SHP77 (cell line): ENCODE data around the gene SULT1A1.
"Not testable (repeated sequence)": the region's sequence is repeated elsewhere in the genome, so short reads cannot be mapped to it uniquely, and the experiment has no call there.

Experiments used
- DNase-seq, 2 experiments: peaks; one replicate each; lab custom pipeline; 2025; lab: John Stamatoyannopoulos, UW

Gene SULT1A1

GRCh38 chr16:28608867-28609596 lies 812 bp downstream of the SULT1A1 start:
- DNase-seq, result not testable (repeated sequence)

DNA sequence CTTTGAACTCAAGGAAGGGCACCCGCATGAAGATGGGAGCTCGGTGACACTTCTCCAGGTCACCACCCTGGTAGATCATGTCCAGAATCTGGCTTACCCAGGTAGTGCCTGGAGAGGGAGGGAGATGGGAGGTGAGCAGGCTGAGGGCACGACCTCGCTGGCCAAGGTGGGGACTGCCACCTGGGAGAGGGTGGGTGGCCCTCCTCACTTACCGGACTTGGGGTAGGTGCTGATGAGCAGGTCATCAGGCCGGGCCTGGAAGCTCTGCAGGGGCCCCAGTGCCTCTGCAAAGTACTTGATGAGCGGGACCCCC lies 1.4 kb downstream of the SULT1A1 start:
- not testable (repeated sequence) for DNase-seq

GRCh38 chr16:28607681-28608495 lies 2.0 kb downstream of the SULT1A1 start:
- not testable (repeated sequence) for DNase-seq

DNA sequence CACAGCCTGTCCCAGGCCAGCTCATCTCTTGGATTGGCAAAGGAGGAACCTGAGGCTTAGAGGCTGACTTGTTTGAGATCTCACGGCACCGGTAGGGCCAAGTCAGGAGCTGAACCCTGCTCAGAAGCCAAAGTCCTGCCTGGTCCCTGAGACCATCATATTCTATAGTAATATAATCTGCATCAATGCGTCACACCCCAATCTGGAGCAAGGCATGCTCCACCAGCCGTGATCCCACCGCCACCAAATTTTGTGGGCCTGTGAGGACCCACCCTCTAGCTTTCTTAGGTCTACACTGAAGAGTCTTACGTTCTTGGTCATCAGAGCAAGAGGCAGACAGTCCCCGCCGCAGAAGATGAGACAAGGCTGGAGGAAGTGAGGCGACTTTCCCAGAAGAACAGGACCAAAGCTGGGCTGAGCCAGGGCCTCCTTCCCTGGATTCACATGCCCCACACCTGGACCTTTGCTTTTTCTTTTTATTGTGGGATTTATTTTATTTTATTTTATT lies 2.7 kb downstream of the SULT1A1 start:
- no peak for DNase-seq

- DNase-seq, result no peak
Measured at GRCh38 chr16:28606291-28607115, 3.3 kb downstream of the SULT1A1 start.

DNA sequence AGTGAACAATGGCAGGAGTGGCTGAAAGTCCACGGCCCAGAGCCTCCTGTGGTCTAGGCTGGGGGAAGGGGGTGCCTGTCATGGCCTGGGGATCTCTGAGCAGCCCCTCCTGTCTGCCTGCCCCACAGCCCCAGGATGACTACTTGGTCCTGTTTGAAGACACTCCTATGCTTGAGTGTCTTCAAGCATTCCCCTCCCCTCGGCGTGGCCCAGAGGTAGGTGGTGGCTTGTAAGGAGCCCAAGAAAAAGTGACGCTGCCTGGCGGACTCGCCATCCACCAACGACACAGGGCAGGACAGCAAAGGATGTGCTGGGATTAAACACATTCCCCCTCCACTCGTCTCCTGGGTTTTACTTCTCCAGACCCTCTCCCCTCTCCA lies 5.7 kb downstream of the SULT1A1 start:
- no peak for DNase-seq

DNA sequence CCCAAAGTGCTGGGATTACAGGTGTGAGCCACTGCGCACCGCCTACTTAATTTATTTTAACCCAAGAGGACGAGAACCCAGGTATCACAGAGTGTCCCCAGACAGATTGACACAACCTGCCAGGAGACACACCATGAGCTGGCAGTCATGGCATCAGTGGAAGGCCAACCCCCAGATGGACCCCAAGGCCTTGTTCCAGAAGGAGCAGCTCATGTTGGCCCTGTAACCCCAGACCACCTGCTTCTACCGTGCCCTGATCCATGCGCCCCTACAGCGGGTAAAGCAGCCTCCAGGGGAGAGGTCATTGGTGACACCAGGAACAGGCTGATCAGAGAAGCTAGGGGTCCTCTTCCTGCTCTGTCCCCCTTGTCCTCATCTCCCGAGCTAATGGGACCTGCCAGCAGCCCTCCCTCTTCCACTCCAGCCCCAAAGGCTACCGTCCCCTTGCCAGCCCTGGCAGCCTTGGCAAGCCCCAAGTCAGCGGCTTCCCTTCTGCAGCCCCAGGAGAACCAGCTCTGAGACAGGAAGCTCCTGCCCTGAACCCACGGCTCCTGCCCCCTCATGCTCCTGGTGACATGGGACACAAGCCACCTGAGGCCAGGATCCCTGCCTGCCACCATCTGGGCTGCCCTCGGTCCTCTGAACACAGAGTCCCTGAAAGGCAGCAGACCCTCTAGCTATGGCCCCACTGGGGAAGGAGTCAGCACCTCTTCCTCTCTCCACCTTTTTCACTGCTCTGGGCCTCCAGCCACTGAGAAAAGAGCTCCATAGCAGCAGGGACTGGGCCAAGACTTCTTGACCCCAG lies 6.3 kb downstream of the SULT1A1 start:
- no peak for DNase-seq

DNA sequence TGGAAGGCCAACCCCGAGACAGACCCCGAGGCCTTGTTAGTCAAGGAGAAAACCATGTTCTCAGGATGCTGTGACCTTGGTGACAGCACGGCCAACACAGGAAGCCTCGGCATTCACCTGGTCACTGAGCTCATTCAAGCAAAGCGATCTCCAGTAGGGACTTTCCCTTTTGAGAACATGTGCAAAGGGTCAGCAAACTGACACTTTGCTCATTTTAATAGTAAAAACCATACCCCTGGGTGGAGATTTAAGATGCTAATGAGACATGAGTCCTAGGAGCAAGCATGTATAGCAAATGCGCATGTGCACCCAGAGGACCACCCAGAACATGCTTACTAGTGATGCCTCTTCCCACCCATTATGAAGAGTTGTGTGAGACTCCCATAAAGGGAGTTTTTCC lies 7.3 kb downstream of the SULT1A1 start:
- DNase-seq, result no peak

- DNase-seq, result not testable (repeated sequence)
Measured at GRCh38 chr16:28602062-28602461, 7.8 kb downstream of the SULT1A1 start.

GRCh38 chr16:28601589-28601988 lies 8.3 kb downstream of the SULT1A1 start:
- not testable (repeated sequence) for DNase-seq

GRCh38 chr16:28600965-28601364 lies 8.9 kb downstream of the SULT1A1 start:
- not testable (repeated sequence) for DNase-seq

DNA sequence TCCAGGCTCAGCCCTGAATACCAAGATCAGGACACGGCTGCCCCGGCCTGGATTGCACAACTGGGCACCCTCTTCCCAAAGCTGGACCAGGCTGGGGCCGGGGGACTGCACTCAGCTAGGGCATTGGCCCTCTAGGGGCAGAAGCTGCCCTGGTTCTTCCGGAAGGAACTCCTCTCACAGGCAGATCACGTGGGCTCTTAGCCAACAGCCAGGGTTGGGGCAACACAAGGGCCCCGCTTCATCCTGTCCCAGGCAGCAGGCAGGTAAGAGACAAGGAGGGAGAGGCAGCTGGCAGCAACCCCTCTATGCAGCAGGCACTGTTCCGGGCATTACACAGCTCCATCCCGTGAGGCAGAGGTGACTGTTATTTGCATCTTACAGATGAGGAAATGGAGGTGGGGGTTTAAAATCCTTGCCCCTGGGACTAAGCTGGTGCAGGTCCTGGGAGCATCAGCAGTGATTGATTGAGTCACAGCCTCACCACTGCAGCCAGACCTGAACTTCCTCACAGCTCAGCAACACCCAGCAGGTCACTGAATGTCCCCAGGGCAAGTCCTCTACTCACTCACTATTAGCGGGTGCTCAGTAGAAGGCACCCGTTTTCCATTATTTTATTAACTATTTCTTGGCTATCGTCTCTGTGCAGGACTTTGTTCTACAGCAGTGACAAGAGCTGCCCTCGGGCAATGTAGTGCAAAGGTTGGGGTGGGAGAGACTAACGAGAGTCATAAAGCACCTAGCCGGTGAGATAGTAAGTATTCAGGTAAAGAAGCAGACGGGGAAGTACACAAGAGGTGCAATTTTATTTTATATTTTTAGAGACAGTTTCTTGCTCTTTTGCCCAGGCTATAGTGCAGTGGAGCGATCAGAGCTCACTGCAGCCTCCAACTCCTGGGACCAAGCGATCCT lies 10.2 kb downstream of the SULT1A1 start:
- not testable (repeated sequence) for DNase-seq

DNA sequence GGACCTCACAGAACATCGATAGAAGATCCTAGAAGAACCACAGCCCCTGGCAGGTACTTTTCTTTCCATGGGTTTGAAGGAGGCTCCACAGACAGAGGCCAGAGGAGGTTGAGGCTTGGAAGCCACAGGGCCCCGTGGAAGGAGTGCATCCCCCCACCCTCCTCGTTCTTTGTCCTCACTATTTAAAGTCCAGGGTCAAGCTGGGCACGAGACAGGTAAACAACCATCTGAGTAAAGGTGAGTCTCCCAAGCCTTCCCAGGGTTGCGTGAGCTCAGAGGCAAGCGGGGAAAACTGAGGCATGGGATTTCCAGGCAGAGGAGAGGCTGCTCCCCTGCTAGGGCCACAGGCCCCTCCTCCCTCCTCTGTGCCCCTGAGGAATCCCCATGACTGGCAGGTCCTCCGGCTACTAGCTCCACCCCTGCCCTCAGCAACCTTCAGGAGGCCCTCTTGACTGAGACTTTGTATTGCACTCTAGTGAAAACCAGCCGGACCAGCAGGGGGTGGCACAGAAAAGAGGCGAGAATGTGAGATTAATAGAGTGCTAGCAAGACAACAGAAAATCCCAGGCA lies 12.1 kb downstream of the SULT1A1 start:
- peak in 1 of 2 experiments; percentile 16 for DNase-seq

- DNase-seq, result no peak
Measured at GRCh38 chr16:28596840-28597691, 12.8 kb downstream of the SULT1A1 start, which contains the start of gene SULT1A2. TSS of gene SULT1A2 (minus strand) at chr16:28597050. CDS start at chr16:28595930, 1,120 bp downstream.

GRCh38 chr16:28596115-28596630 lies 13.7 kb downstream of the SULT1A1 start:
- DNase-seq, result no peak

DNA sequence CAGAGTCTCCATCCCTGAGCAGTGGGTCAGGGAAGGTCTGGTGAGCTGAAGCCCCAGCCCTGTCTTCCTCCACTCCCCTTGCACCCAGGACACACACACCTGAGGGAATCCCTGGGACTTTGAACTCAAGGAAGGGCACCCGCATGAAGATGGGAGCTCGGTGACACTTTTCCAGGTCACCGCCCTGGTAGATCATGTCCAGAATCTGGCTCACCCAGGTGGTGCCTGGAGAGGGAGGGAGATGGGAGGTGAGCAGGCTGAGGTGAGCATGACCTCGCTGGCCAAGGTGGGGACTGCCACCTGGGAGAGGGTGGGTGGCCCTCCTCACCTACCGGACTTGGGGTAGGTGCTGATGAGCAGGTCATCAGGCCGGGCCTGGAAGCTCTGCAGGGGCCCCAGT lies 14.4 kb downstream of the SULT1A1 start:
- DNase-seq, result not testable (repeated sequence)

DNA sequence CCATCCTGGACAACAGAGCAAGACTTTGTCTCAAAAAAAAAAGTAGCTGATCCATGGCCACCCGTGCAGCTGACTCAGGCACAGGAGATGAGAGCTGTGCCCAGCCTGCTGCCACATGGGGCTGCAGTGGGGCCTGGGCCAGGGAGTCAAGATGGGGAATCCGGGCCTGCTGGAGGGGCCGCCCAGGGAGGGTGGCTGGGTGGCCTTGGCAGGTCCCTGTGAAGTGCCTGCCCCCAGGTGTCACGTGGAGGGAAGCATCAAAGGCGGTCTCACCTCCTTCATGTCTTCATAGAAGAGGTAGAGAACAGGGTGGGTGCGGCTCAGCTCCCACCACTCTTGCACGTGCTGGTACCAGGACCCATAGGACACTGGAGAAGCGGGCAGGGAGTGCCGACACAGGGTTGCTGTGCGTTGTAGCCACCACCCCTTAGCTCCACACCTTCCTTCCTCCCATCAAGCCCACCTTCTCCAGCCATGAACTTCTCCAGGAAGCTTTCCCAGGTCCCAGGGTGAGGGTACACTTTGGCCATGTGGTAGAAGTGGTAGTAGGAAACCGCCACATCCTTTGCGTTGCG lies 16.8 kb downstream of the SULT1A1 start:
- no peak for DNase-seq

- DNase-seq, result no peak
Measured at GRCh38 chr16:28592511-28592910, 17.3 kb downstream of the SULT1A1 start.
